Measurements from ENCODE around the gene TAS2R30.
A peak's percentile ranks its signal among the peaks of the same experiment; 100 is the strongest.

The TAS2R30 gene

DNA sequence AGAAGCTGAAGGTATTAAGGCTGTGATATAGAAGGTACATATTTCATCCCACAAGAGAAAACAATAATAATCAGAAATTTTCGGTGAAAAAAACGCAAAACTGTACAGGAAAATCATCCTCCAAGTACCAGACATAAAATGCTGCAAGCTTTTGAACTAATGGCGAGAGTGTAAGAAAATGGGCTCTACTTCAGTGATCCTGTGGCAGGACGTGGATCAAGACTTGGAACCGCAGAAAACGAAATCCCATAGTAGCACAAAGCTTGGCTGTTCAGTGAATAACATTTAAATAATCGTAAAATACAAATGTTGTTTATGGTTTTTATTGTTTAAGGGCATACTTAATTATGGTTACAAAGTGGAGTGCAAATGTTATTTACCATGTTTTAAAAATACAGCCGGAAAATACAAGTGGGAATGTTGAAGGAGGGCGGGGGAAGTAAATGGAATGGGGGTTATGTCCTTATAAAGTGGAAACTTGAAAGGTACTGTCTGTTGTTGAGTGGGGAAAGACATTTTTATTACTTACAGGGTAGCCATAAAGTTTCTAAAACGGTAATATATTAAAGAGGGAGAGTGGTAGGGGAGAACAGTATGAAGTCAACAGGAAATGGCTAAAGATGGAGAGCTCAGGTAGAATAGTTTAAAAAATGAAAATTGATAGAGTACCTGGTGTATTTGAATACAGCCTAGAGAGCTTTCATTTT, 37.7 kb upstream of the TAS2R30 start:
- 100% methylated on average over 1 of the region's 10 CpGs for WGBS (ENCODE audit: extremely low coverage, insufficient coverage, low lambda C conversion rate)
- peak; percentile 45 for DNase-seq
- no peak overlapping the region for H3K4ac ChIP-seq (ENCODE audit: low read depth, low read length)

DNA sequence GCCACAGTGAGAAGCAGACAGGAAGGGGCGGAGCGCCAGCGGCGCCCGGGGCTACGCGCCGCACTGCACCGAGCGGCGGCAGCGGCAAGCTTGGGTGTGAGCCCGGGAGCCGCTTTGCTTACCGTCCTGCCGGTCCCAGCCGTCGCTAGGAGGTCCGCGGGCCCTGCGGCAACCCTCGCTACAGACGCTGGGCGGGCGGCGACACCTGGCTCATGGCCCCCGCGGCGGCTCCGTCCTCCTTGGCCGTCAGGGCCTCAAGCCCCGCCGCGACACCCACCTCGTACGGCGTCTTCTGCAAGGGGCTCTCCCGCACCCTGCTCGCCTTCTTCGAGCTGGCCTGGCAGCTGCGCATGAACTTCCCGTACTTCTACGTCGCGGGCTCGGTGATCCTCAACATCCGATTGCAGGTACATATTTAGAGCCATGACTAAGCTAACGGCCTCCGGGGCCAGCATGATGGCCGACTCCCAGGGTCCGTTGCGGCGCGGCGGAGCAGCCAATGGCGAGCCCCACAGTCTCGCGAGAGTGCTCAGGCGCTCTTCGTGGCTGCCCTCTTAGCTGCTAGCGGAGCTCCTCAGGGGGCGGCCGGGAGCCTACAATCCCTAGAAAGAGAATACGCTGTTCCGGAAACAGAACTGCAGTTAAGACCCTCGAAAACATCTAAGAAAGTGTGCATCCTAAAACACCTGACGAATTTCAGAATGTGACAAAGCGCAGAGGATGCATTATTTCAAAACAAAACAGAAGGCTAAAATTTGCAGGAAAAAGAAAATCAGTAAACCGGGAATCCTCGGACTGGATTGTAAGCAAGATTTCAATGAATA, 36.9 kb upstream of the TAS2R30 start, which contains the start of gene SMIM10L1:
Gene SMIM10L1, plus strand, starts transcription at position 50 of the 824 bp plus-strand sequence. Its CDS starts 163 bp downstream, at position 213.
- Histone ChIP-seq H4K5ac (ENCODE audit: low read length) (no peak within 1 kb of the TSS), H3K27me3 (ENCODE audit: insufficient read depth, low read length, poor library complexity) (no peaks in the 10 kb centered on the region), H2BK120ac (ENCODE audit: low read depth, low read length) (no peak within 1 kb of the TSS), H3K79me2 (ENCODE audit: control insufficient read depth, insufficient read depth, low read length) (peaks cover 37% of the 10 kb centered on the region), H2AK5ac (ENCODE audit: low read length) (no peak within 1 kb of the TSS), H3K56ac (ENCODE audit: low read length) (peak within 1 kb of the TSS; percentile 98), H3K4me1 (ENCODE audit: control insufficient read depth, low read depth, low read length) (peaks cover 5% of the 10 kb centered on the region), H3K4ac (ENCODE audit: low read depth, low read length) (peak within 1 kb of the TSS; percentile 92), H2BK15ac (replicated peaks; ENCODE audit: low read depth) (no peak within 1 kb of the TSS), H3K23ac (ENCODE audit: low read length) (no peak within 1 kb of the TSS), H3K4me3 (ENCODE audit: low read length) (peak within 1 kb of the TSS; percentile 84), H3K9ac (ENCODE audit: low read length) (peak within 1 kb of the TSS; percentile 90), H3K18ac (ENCODE audit: low read length) (peak within 1 kb of the TSS; percentile 98), H2BK5ac (ENCODE audit: low read length) (peak within 1 kb of the TSS; percentile 92), H3K4me2 (ENCODE audit: low read length) (peak within 1 kb of the TSS; percentile 71), H4K8ac (ENCODE audit: low read depth, low read length) (no peak within 1 kb of the TSS), H3K79me1 (ENCODE audit: low read length) (peaks cover 6% of the 10 kb centered on the region), H3K27ac (ENCODE audit: low read depth, low read length) (peak within 1 kb of the TSS; percentile 91), H3K36me3 (ENCODE audit: control insufficient read depth, insufficient read depth, low read length) (no peaks in the 10 kb centered on the region)
- DNase-seq, result peak; percentile 98
- WGBS (ENCODE audit: extremely low coverage, insufficient coverage, low lambda C conversion rate), result no CpG with 5 or more reads among the region's 70 CpGs

More for the DNA sequence above, 37.7 kb upstream of the TAS2R30 start:
- Histone ChIP-seq H3K79me2 (ENCODE audit: control insufficient read depth, insufficient read depth, low read length) (peaks cover 31% of the 10 kb centered on the region), H3K4me1 (ENCODE audit: control insufficient read depth, low read depth, low read length) (peaks cover 5% of the 10 kb centered on the region), H2BK15ac (replicated peaks; ENCODE audit: low read depth) (no peak overlapping the region), H3K56ac (ENCODE audit: low read length) (peak overlapping the region; percentile 89), H3K4me2 (ENCODE audit: low read length) (peak overlapping the region; percentile 71), H2BK5ac (ENCODE audit: low read length) (no peak overlapping the region), H2AK5ac (ENCODE audit: low read length) (no peak overlapping the region), H3K18ac (ENCODE audit: low read length) (no peak overlapping the region), H3K27me3 (ENCODE audit: insufficient read depth, low read length, poor library complexity) (no peaks in the 10 kb centered on the region), H3K27ac (ENCODE audit: low read depth, low read length) (no peak overlapping the region), H3K36me3 (ENCODE audit: control insufficient read depth, insufficient read depth, low read length) (no peaks in the 10 kb centered on the region), H3K9ac (ENCODE audit: low read length) (peak overlapping the region; percentile 89), H3K4me3 (ENCODE audit: low read length) (peak overlapping the region; percentile 71), H3K79me1 (ENCODE audit: low read length) (peaks cover 4% of the 10 kb centered on the region), H4K8ac (ENCODE audit: low read depth, low read length) (no peak overlapping the region), H2BK120ac (ENCODE audit: low read depth, low read length) (no peak overlapping the region), H3K23ac (ENCODE audit: low read length) (no peak overlapping the region), H4K5ac (ENCODE audit: low read length) (no peak overlapping the region)

DNA sequence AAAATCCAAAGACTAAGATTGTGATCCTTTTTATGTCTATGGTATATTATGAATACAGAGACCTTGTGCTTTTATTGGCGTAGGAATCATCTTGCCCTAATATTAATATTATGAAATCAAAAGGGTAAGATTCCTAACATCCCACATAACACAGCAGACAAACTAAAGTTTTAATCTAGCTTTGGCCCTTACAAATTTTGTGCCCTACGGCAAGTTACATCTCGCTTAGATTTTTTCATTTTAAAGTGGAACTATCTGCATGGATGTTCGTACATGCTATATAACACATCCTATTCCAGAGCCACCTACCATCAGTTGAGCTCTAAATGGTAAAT, 36.3 kb upstream of the TAS2R30 start:
- no peak overlapping the region for H2BK120ac ChIP-seq (ENCODE audit: low read depth, low read length)
- H4K8ac ChIP-seq (ENCODE audit: low read depth, low read length), result no peak overlapping the region
- H3K18ac ChIP-seq (ENCODE audit: low read length), result no peak overlapping the region
- H3K27ac ChIP-seq (ENCODE audit: low read depth, low read length), result peak overlapping the region; percentile 91
- peaks cover 5% of the 10 kb centered on the region for H3K4me1 ChIP-seq (ENCODE audit: control insufficient read depth, low read depth, low read length)
- H3K4me3 ChIP-seq (ENCODE audit: low read length), result peak overlapping the region; percentile 84
- peak overlapping the region; percentile 90 for H3K9ac ChIP-seq (ENCODE audit: low read length)
- peaks cover 10% of the 10 kb centered on the region for H3K79me1 ChIP-seq (ENCODE audit: low read length)
- H3K36me3 ChIP-seq (ENCODE audit: control insufficient read depth, insufficient read depth, low read length), result no peaks in the 10 kb centered on the region
- peaks cover 43% of the 10 kb centered on the region for H3K79me2 ChIP-seq (ENCODE audit: control insufficient read depth, insufficient read depth, low read length)
- no peak overlapping the region for H2BK15ac ChIP-seq (replicated peaks; ENCODE audit: low read depth)
- DNase-seq, result no peak
- H4K5ac ChIP-seq (ENCODE audit: low read length), result no peak overlapping the region
- no peak overlapping the region for H2AK5ac ChIP-seq (ENCODE audit: low read length)
- H3K4me2 ChIP-seq (ENCODE audit: low read length), result peak overlapping the region; percentile 19
- peak overlapping the region; percentile 58 for H3K56ac ChIP-seq (ENCODE audit: low read length)
- WGBS (ENCODE audit: extremely low coverage, insufficient coverage, low lambda C conversion rate), result no CpG with 5 or more reads among the region's 4 CpGs
- no peaks in the 10 kb centered on the region for H3K27me3 ChIP-seq (ENCODE audit: insufficient read depth, low read length, poor library complexity)
- H2BK5ac ChIP-seq (ENCODE audit: low read length), result no peak overlapping the region
- no peak overlapping the region for H3K4ac ChIP-seq (ENCODE audit: low read depth, low read length)
- H3K23ac ChIP-seq (ENCODE audit: low read length), result no peak overlapping the region

DNA sequence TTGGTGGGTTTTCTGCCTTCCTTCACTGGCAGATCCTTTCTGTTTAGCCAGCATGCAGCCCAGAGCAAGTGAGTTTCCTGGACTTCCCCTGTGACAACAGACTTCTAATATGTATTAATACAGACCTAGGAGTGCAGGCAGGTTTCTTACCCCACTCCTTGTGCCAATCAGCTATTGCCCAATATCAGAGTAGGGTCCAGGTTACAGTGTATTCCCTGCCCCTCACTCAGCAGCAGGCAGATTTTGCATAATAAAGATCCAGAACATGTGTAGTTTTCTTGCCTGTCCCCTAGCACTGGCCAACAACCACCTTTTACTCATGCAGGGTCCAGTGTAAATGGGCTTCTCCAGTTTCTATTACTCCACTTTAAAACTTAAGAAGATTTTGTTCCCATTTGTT, 31.9 kb upstream of the TAS2R30 start:
- Histone ChIP-seq H3K56ac (ENCODE audit: low read length) (no peak overlapping the region), H3K27me3 (ENCODE audit: insufficient read depth, low read length, poor library complexity) (no peaks in the 10 kb centered on the region), H3K79me2 (ENCODE audit: control insufficient read depth, insufficient read depth, low read length) (peaks cover 55% of the 10 kb centered on the region), H3K4me1 (ENCODE audit: control insufficient read depth, low read depth, low read length) (peaks cover 5% of the 10 kb centered on the region), H3K18ac (ENCODE audit: low read length) (no peak overlapping the region), H3K4me3 (ENCODE audit: low read length) (no peak overlapping the region), H3K36me3 (ENCODE audit: control insufficient read depth, insufficient read depth, low read length) (no peaks in the 10 kb centered on the region), H3K9ac (ENCODE audit: low read length) (no peak overlapping the region), H2BK15ac (replicated peaks; ENCODE audit: low read depth) (no peak overlapping the region), H4K8ac (ENCODE audit: low read depth, low read length) (no peak overlapping the region), H4K5ac (ENCODE audit: low read length) (no peak overlapping the region), H3K79me1 (ENCODE audit: low read length) (peaks cover 16% of the 10 kb centered on the region), H2AK5ac (ENCODE audit: low read length) (no peak overlapping the region), H3K4ac (ENCODE audit: low read depth, low read length) (no peak overlapping the region), H2BK120ac (ENCODE audit: low read depth, low read length) (no peak overlapping the region), H3K4me2 (ENCODE audit: low read length) (no peak overlapping the region), H3K23ac (ENCODE audit: low read length) (no peak overlapping the region), H3K27ac (ENCODE audit: low read depth, low read length) (no peak overlapping the region), H2BK5ac (ENCODE audit: low read length) (no peak overlapping the region)
- no peak for DNase-seq

DNA sequence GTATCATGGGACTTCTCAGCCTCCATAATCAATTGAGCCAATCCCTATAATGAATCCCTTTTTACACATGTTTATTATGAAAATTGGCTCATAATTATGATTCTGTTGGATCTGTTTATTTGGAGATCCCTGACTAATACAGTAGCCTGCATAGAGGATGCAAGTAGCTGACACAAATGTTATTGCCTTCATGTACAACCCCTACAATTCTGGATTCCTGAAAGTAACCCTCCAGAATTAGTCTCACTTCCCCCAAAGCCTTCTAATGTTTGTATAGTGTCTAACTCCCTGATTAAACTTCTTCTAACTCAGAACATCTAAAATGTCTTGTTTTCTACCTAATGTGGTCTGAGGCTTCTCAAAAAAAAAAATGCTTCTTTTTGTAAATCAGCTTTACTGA, 29.9 kb upstream of the TAS2R30 start:
- H2BK120ac ChIP-seq (ENCODE audit: low read depth, low read length), result no peak overlapping the region
- H3K36me3 ChIP-seq (ENCODE audit: control insufficient read depth, insufficient read depth, low read length), result no peaks in the 10 kb centered on the region
- H3K18ac ChIP-seq (ENCODE audit: low read length), result no peak overlapping the region
- H2BK5ac ChIP-seq (ENCODE audit: low read length), result no peak overlapping the region
- no peak for DNase-seq
- H4K5ac ChIP-seq (ENCODE audit: low read length), result no peak overlapping the region
- H2AK5ac ChIP-seq (ENCODE audit: low read length), result no peak overlapping the region
- no peak overlapping the region for H3K4me3 ChIP-seq (ENCODE audit: low read length)
- no peak overlapping the region for H3K4me2 ChIP-seq (ENCODE audit: low read length)
- H3K79me2 ChIP-seq (ENCODE audit: control insufficient read depth, insufficient read depth, low read length), result peaks cover 56% of the 10 kb centered on the region
- H3K9ac ChIP-seq (ENCODE audit: low read length), result no peak overlapping the region
- H3K79me1 ChIP-seq (ENCODE audit: low read length), result peaks cover 16% of the 10 kb centered on the region
- H3K56ac ChIP-seq (ENCODE audit: low read length), result no peak overlapping the region
- H3K27me3 ChIP-seq (ENCODE audit: insufficient read depth, low read length, poor library complexity), result no peaks in the 10 kb centered on the region
- no peak overlapping the region for H3K27ac ChIP-seq (ENCODE audit: low read depth, low read length)
- H2BK15ac ChIP-seq (replicated peaks; ENCODE audit: low read depth), result no peak overlapping the region
- peaks cover 4% of the 10 kb centered on the region for H3K4me1 ChIP-seq (ENCODE audit: control insufficient read depth, low read depth, low read length)
- H3K23ac ChIP-seq (ENCODE audit: low read length), result no peak overlapping the region
- no peak overlapping the region for H4K8ac ChIP-seq (ENCODE audit: low read depth, low read length)
- H3K4ac ChIP-seq (ENCODE audit: low read depth, low read length), result no peak overlapping the region
